A549 treated with AZD9567 at 1 μM for 4 hours (cell line): Measurements from ENCODE around the gene LINGO1. TPM values are rescaled to one million over a fixed set of nuclear protein-coding genes. Genes with fewer than 3 reads are reported as not detected.

Experiments used
- total RNA-seq: library from RNA; stranded (reverse); fragments of 200-300 nt; extraction: Qiagen RNA extraction; gene quantifications from 5 replicates; pipeline ENCODE4 v1.2.3, GENCODE V29; 2022; ENCODE audit not compliant: insufficient read depth

Gene LINGO1
- 7.3 to 9.6 TPM (median 9.1 TPM) in 5 replicates for total RNA-seq

GRCh38 chr15:77632534-77633133 is at the start of gene LINGO1:
LINGO1 (minus strand) TSS chr15:77632912; CDS start chr15:77632315, 597 bp downstream.

Other genes with a start within 250 kb of the LINGO1 start
- 6.3 to 10.0 TPM (median 9.4 TPM) in 5 replicates for gene PEAK1, start 212.8 kb downstream of the LINGO1 start, total RNA-seq
- 23.8 to 28.6 TPM (median 27.0 TPM) in 5 replicates for gene HMG20A, start 212.0 kb downstream of the LINGO1 start, total RNA-seq